Panc1 (cell line): ENCODE measurements around the gene KIAA1755. TPM values are rescaled to one million over a fixed set of nuclear protein-coding genes. Genes with fewer than 3 reads are reported as not detected.

Experiments used
- ATAC-seq: fragments of 200-7000 bp; cut with Tn5 transposase; 2 replicates; pipeline ENCODE4 v1.9.1; 2020; ENCODE audit warnings: mild to moderate bottlenecking, moderate library complexity
- BruUV-seq: library from RNA; stranded (reverse); fragments of 400-500 nt; replicated peaks from 2 replicates; lab custom pipeline; 2021; lab: Mats Ljungman, UMichigan
- CTCF ChIA-PET: fragments of 300-600 bp; sonication (Branson Sonifier 250); formaldehyde crosslinking; loops from one replicate; lab custom pipeline; 2022; ENCODE audit warnings: antibody characterized with exemption; lab: Charles Lee
- POLR2A ChIA-PET: fragments of 300-600 bp; sonication (Branson Sonifier 250); formaldehyde crosslinking; loops from one replicate; lab custom pipeline; 2022; ENCODE audit warnings: antibody characterized with exemption; lab: Charles Lee
- DNase-seq: peaks from one replicate; pipeline ENCODE4 v3.0.0-alpha.2; 2010; ENCODE audit warnings: low read depth, low spot score
- H3K27ac ChIP-seq: 2 replicates; pipeline ENCODE4 v1.5.1; 2011; ENCODE audit warnings: mild to moderate bottlenecking, low read length, inconsistent platforms
- H3K27me3 ChIP-seq: fragments of 200-500 bp; sonication (Bioruptor generic); 2 replicates; pipeline ENCODE4 v1.6.0; 2014; ENCODE audit warnings: low read length, inconsistent platforms; ENCODE audit not compliant: control insufficient read depth, insufficient read depth
- H3K36me3 ChIP-seq: fragments of 200-500 bp; sonication (Bioruptor generic); 2 replicates; pipeline ENCODE4 v1.5.1; 2014; ENCODE audit warnings: inconsistent platforms, mild to moderate bottlenecking, low read length, moderate library complexity; ENCODE audit not compliant: control insufficient read depth, insufficient read depth
- H3K4me1 ChIP-seq: 2 replicates; pipeline ENCODE4 v1.5.1; 2011; ENCODE audit warnings: inconsistent platforms, mild to moderate bottlenecking, low read length, moderate library complexity; ENCODE audit not compliant: control insufficient read depth, insufficient read depth
- H3K4me3 ChIP-seq, 2 experiments: 2 replicates each; pipeline ENCODE4 v1.5.1; 2011 to 2012; ENCODE audit warnings: low read depth in 2 of 2, low read length in 2 of 2, mild to moderate bottlenecking in 2 of 2, inconsistent platforms in 1 of 2, moderate library complexity in 1 of 2
- H3K9me3 ChIP-seq: fragments of 200-500 bp; sonication (Bioruptor generic); 2 replicates; pipeline ENCODE4 v1.5.1; 2014; ENCODE audit warnings: low read depth, mild to moderate bottlenecking, inconsistent platforms, low read length, moderate library complexity; ENCODE audit not compliant: control insufficient read depth, insufficient read depth
- CTCF ChIP-seq: fragments of 450-650 bp; IDR thresholded peaks from 2 replicates; pipeline ENCODE4 v1.5.1; 2017; ENCODE audit warnings: mild to moderate bottlenecking
- POLR2AphosphoS5 ChIP-seq: IDR thresholded peaks from 2 replicates; pipeline ENCODE4 v1.6.1; 2012; ENCODE audit warnings: mild to moderate bottlenecking, low read depth, low read length, moderate library complexity
- REST ChIP-seq, 2 experiments: IDR thresholded peaks; 2 replicates each; pipeline ENCODE4 v1.6.1; 2011 to 2012; ENCODE audit warnings: low read depth in 2 of 2, control low read depth in 1 of 2, low read length in 1 of 2, mild to moderate bottlenecking in 1 of 2, moderate library complexity in 1 of 2; ENCODE audit not compliant: insufficient read depth in 1 of 2
- SIN3A ChIP-seq: IDR thresholded peaks from 2 replicates; pipeline ENCODE4 v1.6.1; 2012; ENCODE audit warnings: low read depth, mild to moderate bottlenecking, low read length, moderate library complexity, borderline replicate concordance; ENCODE audit not compliant: insufficient read depth
- TCF7L2 ChIP-seq: IDR thresholded peaks from 2 replicates; pipeline ENCODE4 v1.6.1; 2011; ENCODE audit warnings: mild to moderate bottlenecking, low read depth, low read length, inconsistent platforms
- in situ Hi-C: cut with HindIII; loops from 2 replicates; pipeline ENCODE4 v1.10.0; 2016; ENCODE audit warnings: low sequenced_read_pairs, low pct_unique_long_range_greater_than_20kb
- intact Hi-C: fragments of 100-400 bp; cut with micrococcal nuclease; formaldehyde crosslinking; loops from one replicate; pipeline ENCODE4 v1.10.0; 2022; ENCODE audit not compliant: unreplicated experiment
- total RNA-seq: library from RNA; stranded (reverse); gene quantifications from one replicate; pipeline ENCODE4 v1.2.1, GENCODE V29; 2021; ENCODE audit not compliant: unreplicated experiment

The KIAA1755 gene
- total RNA-seq, 1 experiment from 2014 or later: 0.08 TPM

GRCh38 chr20:38308047-38308438 is 47.5 kb upstream of the KIAA1755 start:
- in situ Hi-C loops: no loop called here
- TF ChIP-seq POLR2AphosphoS5: no peak
- no peak for TF ChIP-seq SIN3A
- TF ChIP-seq CTCF: no peak
- no peak for TF ChIP-seq REST (IDR thresholded peaks at IDR 0.05; ENCODE audit: insufficient read depth in 1 of 2, low read depth in 2 of 2, low read length in 1 of 2)
- no peak for TF ChIP-seq TCF7L2
- Histone ChIP-seq H3K4me3 (no peak overlapping the region), H3K27me3 (no peaks in the 10 kb centered on the region), H3K4me1 (no peaks in the 10 kb centered on the region), H3K36me3 (no peaks in the 10 kb centered on the region), H3K9me3 (no peaks in the 10 kb centered on the region), H3K27ac (no peak overlapping the region)
- ChIA-PET POLR2A (interaction anchor here (0.5 kb wide), 1 partner anchor 270 kb away, joined by 8 read pairs; no protein-coding TSS in a partner anchor), CTCF (interaction anchor here (0.8 kb wide), 1 partner anchor 14 kb away, joined by 3 read pairs; no protein-coding TSS in a partner anchor)
- ATAC-seq (no peak), DNase-seq (no peak)
- no TSS peak for BruUV-seq
- intact Hi-C loops: no loop called here

GRCh38 chr20:38307371-38308046 is 47.0 kb upstream of the KIAA1755 start:
- Histone ChIP-seq H3K27ac (no peak overlapping the region), H3K36me3 (no peaks in the 10 kb centered on the region), H3K4me3 (no peak overlapping the region), H3K27me3 (no peaks in the 10 kb centered on the region), H3K4me1 (no peaks in the 10 kb centered on the region), H3K9me3 (no peaks in the 10 kb centered on the region)
- DNase-seq (no peak), ATAC-seq (no peak)
- ChIA-PET POLR2A (interaction anchor here (0.5 kb wide), 1 partner anchor 269 kb away, joined by 8 read pairs; no protein-coding TSS in a partner anchor), CTCF (interaction anchor here (0.8 kb wide), 1 partner anchor 15 kb away, joined by 3 read pairs; no protein-coding TSS in a partner anchor)
- in situ Hi-C loops: no loop called here
- intact Hi-C loops: no loop called here
- BruUV-seq: no TSS peak
- TF ChIP-seq SIN3A (no peak), REST (IDR thresholded peaks at IDR 0.05; ENCODE audit: insufficient read depth in 1 of 2, low read depth in 2 of 2, low read length in 1 of 2) (no peak), CTCF (no peak), TCF7L2 (no peak), POLR2AphosphoS5 (no peak)
